NCI-H526 (cell line): ENCODE data around the gene CYB5R3.
A peak's percentile ranks its signal among the peaks of the same experiment; 100 is the strongest.
"Not testable (repeated sequence)": the region's sequence is repeated elsewhere in the genome, so short reads cannot be mapped to it uniquely, and the experiment has no call there.

Source experiments
- DNase-seq, 2 experiments: peaks; one replicate each; lab custom pipeline; 2025; lab: John Stamatoyannopoulos, UW

The CYB5R3 gene

DNA sequence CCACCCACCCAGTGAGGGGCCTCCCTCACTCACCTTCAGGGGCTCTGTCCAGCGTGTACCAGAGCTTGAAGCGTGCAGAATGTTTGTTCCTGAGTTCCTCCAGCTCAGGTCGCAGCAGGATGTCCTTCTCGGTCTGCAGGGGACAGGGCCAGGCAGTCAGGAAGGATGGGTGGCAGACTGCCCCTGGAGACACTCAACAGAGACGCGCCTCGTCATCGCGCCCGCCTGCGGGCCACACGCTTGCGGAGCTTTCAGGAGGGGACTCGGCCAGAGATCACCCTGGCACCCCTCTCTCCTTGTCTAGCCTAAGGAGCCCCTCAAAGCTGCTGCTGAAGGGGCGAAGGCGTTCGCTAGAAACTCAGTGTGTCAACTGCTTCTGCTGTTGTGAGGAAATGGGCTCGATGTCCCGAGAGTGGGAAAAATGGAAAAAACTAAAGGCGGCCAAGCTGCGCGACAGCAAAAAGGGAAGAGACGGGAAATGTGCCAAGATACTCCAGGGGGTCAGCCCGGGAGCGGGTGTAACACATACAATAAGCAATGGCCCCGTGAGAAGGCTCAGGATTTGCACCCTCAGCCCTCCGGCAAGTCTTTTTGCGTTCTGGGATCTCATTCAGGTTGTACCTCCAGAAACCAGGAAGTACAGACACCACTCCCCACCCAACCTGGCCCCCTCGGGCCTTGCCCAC, 25.3 kb downstream of the CYB5R3 start:
- DNase-seq, result no peak

GRCh38 chr22:42623301-42623751, 25.9 kb downstream of the CYB5R3 start:
- no peak for DNase-seq

- no peak for DNase-seq
Measured at GRCh38 chr22:42622061-42622710, 27.0 kb downstream of the CYB5R3 start.

GRCh38 chr22:42621505-42622002, 27.6 kb downstream of the CYB5R3 start:
- peak; percentile 11 to 77 for DNase-seq

- no peak for DNase-seq
Measured at GRCh38 chr22:42620084-42620483, 29.1 kb downstream of the CYB5R3 start.

GRCh38 chr22:42619261-42620063, 29.7 kb downstream of the CYB5R3 start:
- no peak for DNase-seq

DNA sequence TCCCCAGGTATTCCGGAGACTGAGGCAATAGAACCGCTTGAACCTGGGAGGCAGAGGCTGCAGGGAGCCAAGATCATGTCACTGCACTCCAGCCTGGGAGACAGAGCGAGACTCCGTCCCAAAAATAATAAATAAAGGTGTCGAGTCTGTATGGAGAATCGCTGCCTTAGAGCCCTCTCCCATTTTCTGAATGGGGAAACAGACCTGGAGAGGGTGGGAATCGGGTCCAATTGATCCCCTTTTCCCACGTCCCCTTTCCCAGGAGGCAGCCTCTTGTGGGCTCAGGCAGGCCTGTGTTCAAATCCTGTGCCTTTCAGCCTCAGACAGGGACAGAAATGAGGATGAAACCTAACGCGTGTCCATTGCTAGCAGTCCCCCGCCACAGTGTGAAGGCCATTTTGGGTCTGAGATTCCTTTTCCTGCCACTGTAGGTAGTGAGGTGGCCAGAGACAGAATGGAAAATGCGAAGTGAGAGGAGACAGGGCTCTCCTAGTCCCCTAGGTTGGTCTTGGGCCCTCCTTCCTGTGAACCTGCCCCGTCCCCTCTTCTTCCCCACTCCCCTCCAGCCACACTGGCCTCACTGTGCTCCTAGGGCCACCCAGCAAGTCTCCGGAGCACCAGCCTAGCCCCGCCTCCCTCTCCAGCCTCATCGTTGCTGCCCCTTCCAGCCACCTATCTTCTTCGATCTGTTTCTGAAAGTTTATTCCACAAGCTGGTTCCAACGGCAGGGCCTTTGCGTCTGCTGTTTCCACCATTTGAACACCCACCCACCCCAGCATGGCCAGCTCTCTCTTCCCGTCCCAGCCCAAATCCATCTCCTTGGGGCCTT, 31.8 kb downstream of the CYB5R3 start:
- no peak for DNase-seq

GRCh38 chr22:42615860-42616175, 33.4 kb downstream of the CYB5R3 start:
- not testable (repeated sequence) for DNase-seq

DNA sequence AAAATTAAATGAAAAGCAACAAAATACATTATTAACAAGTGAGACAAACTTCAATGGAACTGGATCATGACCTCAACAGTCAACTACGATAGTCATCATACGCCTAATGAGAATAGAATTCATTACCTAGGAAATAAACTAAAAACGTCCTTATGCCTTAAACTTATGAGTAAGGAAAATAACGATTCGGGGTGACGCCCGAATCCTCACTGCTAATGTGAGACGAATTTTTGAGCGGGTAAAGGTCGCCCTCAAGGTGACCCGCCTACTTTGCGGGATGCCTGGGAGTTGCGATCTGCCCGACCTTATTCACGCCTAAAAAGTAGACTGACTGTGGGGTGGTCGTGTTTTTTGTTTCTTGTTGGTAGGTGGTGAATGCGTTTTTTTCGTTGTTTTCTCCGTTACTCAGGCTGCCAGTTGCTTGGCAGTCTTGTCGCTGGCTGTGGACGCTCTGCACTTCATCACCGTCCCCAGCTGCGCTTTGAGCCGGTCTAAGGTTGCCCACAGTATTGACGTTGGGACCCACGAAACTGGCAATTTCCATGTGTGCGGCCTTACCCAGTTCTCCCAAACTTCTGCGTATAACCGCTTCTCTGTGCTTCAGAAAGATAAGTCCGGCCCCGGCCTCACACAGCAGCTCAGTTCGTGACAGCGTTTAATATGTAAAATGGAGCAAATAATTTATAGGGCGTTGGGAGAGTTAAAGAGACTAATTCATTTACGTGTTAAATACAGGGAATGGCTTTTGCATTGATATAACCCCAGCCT, 33.9 kb downstream of the CYB5R3 start:
- DNase-seq, result peak; percentile 97 to 99

DNA sequence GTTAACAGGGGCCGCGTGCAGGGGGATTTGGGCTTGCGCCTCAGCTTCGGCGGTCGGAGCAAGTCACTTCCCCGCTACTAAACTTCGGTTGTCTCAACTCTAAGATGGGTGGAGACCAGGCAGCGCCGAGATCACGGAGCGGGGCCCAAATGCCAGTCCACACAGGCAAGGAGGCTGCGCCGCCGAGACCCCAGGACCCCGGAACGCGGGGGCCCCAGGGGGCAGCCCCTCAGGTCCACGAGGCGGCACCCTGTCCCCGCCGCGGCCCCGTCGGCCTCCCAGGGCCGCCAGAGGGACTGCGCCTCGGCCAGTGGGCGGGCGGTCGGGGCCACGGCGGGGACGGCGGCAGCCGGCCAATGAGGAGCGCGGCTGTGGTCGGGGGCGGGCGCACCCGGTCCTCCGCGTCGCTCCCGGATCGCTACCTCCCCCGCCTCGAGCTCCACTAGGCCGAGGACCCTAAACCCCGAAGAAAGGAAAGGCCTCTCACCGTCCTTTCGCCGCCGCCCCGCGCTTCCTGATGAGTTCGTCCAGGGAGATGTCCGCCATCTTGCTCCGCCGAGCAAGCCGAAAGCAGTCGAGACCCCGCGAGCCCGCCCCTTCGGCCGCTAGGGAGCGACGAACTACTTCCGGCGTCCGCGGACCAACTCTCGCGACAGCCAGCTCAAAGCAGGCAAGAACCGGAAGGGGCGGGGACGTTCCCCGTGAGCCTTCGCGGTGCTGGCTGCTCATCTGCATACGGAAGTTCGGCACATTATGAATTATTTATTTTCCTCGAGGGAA, 34.7 kb downstream of the CYB5R3 start, which contains the start of gene POLDIP3:
Gene POLDIP3 (minus strand): TSS at position 572 of the 780 bp plus-strand sequence. CDS start 26 bp downstream, at position 546.
- peak; percentile 87 to 96 for DNase-seq

- no peak for DNase-seq
Measured at GRCh38 chr22:42613872-42614301, 35.3 kb downstream of the CYB5R3 start.

DNA sequence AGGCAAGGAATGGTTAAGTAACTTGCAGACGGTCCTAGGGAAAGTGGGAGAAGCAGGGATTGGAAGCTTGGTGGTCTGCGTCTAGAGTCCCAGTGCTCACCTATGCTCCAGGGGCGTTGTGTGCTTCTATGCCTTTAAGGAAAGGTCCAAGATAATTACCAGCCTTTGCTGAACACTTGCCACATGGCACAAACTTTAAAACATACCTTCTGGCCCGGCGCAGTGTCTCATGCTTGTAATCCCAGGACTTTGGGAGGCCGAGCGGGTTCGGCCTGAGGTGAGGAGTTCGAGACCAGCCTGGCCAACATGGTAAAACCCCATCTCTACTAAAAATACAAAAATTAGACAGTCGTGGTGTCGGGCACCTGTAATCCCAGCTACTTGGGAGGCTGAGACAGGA, 36.9 kb downstream of the CYB5R3 start:
- no peak for DNase-seq

GRCh38 chr22:42611051-42611450, 38.1 kb downstream of the CYB5R3 start:
- no peak for DNase-seq

GRCh38 chr22:42610186-42610585, 39.0 kb downstream of the CYB5R3 start:
- no peak for DNase-seq

DNA sequence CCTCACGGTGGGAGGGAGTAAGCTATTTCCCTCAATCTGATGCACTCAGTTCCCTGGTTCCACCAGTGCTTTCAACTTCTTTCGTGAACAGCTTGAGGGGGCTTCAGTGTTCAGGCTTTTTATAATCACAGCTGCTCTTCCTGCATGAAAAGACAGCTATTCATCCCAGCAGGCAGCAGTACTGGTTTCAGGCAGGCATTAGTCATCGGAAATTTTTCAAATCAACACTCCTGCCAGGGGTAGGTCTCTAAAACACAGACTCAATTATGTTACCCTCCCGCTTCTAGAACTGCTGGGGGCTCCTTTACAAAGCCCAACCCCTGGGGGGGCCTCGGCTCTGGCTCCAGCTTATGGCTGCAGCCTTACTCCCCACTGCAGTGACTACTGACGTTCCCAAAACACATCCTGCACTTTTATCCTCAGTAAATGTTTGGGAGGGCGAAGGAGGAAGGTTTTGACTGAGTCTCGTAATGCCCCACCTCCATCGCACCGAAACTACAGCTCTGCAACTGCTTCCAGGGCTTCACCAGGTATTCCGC, 40.3 kb downstream of the CYB5R3 start:
- no peak for DNase-seq

DNA sequence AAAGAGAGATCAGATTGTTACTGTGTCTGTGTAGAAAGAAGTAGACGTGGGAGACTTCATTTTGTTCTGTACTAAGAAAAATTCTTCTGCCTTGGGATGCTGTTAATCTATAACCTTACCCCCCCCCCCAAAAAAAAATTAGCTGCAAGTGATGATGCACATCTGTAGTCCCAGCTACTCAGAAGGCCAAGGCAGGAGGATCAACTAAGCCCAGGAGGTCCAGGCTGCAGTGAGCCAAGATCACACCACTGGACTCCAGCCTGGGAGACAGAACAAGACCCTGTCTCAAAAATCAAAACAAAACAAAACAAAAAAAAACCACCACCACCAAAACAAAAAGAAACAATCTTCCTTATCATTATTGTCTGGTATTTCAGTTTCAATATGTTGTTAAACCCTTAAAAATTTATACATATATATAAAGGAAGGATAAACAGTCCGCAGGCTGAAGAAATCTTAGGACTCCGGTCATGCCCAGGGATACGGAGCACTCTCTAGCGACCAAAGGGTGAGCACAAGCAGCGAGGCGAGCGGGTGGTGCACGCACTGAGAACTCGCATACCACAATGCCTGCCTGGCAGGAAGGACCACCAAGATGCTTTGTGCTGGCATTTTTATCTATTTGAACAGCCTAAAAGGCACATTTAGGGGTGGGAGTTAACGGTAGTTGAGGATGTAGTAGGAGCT, 40.9 kb downstream of the CYB5R3 start:
- no peak for DNase-seq

DNA sequence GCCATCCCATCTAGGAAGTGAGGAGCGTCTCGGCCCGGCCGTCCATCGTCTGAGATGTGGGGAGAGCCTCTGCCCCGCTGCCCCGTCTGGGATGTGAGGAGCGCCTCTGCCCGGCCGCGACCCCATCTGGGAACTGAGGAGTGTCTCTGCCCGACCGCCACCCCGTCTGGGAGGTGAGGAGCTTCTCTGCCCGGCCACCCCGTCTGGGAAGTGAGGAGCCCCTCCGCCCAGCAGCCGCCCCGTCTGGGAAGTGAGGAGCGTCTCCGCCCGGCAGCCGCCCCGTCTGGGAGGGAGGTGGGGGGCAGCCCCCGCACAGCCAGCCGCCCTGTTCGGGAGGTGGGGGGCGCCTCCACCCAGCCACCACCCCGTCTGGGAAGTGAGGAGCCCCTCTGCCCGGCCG, 41.6 kb downstream of the CYB5R3 start:
- DNase-seq, result not testable (repeated sequence)

- no peak for DNase-seq
Measured at GRCh38 chr22:42604403-42604802, 44.8 kb downstream of the CYB5R3 start.

DNA sequence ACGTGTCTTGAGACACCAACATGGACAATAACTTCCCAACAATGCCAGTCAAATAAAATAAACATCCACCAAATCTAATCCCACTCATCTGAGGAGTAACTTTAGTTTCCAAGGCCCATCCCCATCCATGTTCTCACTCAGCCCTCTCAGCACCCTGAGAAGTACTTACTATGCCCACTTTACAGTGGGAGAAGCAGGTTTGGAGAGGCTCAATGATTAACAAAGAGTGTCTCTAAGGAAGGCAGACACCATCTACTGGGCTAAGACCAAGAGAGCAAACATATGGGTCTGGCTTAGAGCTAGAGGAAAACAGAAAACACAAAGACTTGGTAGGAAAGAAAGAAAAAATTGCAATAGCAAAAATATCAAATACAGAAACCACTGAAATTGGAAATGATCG, 45.8 kb downstream of the CYB5R3 start:
- no peak for DNase-seq
